ENCODE measurements around the gene SLC9A5.

GRCh38 chr16:67237396-67238277, 11.1 kb upstream of the SLC9A5 start:
- TF ChIP-seq CTCF (IDR thresholded peaks at IDR 0.05; ENCODE audit: low read depth, low read length) (no peak), EZH2phosphoT487 (IDR thresholded peaks at IDR 0.05; ENCODE audit: low read depth) (no peak)
